Activated gamma-delta T cell treated with Interleukin-2 at 50 U/mL for 16 hours (primary cell): Measurements from ENCODE around the gene CRYL1.

ENCODE experiments used
- DNase-seq: peaks from one replicate; pipeline ENCODE4 v3.0.0-alpha.2; 2020

Gene CRYL1

DNA sequence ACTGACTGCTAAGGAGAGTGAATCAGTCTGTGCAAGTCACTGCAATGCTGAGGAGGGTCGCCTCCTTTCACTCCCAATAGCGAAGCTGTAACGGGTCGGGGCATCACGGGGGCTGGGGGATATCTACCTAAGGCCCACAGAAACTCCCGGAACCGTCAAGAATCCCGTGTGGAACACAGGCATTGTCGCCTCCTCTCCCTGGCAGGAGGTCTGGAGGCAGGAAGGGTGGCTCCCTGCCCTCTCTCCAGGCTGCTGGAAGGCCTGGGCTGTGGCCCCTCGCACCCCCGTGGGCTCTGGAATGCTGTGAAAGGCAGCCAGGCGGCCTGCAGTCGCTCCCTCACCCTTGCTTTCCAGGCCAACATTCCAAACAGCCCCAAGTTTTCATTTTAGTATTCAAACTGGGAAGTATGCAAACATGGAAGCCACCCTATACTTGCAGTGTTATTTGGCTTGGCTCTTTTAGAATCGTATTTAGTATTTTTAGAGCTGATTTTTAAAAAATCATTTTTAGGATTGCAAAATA, 109.4 kb downstream of the CRYL1 start:
- DNase-seq = no peak

DNA sequence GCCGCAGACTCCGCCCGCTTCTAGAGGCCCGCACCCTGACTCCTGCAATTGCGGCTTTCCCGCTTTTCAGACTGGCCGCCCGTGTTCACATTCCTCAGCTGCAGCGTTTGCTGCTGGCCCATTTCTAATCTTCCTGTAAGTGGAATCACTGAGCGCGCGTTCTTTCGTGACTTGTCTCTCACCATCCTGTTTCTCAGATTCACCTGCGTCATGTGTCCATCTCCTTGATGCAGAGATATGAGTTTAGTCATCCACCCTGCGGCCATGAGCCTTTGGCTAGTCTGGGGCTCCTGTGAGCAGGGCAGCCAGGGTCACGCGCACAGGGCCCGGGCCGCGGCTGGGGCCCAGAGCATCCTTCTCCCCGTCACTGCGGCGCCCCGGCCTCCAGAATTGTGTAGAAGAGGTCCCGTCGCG, 110.0 kb downstream of the CRYL1 start:
- DNase-seq = no peak

DNA sequence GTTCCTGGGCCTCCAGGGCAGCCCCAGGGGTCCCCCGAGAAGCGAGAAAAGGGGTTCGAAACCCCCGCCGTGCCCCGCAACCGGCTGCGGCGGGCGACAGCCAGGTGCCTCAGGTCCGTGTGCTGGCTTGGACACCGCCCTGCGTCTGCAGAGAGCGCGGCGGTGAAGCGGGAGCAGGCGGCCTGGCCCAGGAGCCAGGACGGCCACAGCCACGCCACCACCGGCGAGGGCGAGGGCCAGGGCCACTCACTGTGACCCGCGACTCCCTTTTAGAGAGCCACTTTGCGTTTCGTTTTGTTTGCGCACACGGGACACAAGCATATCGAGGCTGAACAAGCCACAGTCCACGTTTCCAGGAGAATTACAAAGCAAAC, 110.4 kb downstream of the CRYL1 start:
- no peak for DNase-seq

DNA sequence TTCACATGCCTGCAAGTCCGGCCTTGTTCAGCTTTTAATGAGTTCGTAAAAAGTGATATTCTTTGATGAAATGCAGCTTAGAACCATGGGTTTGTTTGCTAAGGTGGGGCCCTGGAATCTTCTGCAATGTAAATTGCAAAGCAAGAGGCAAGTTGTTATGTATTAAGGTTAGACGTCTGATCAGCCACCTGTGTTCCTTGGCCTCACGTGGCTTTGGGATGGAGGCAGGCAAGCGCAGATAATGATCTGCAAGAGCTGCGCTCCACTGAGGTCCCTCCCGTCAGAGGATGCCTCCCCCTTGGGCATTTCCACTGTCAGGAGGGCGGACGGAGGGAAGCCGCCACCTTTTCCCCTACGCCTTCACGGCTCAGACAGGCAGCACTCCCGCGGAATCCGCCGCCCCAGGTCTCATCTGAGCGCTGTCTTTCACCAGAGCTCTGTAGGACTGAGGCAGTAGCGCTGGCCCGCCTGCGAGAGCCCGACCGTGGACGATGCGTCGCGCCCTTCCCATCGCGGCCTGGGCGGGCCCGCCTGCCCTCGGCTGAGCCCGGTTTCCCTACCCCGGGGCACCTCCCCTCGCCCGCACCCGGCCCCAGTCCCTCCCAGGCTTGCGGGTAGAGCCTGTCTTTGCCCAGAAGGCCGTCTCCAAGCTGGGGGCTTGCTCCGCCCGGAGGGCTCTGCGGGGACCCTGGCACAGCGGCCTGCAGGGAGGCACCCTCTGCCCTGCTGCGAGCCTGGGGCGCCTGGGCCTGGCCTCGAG, 110.9 kb downstream of the CRYL1 start:
- no peak for DNase-seq

DNA sequence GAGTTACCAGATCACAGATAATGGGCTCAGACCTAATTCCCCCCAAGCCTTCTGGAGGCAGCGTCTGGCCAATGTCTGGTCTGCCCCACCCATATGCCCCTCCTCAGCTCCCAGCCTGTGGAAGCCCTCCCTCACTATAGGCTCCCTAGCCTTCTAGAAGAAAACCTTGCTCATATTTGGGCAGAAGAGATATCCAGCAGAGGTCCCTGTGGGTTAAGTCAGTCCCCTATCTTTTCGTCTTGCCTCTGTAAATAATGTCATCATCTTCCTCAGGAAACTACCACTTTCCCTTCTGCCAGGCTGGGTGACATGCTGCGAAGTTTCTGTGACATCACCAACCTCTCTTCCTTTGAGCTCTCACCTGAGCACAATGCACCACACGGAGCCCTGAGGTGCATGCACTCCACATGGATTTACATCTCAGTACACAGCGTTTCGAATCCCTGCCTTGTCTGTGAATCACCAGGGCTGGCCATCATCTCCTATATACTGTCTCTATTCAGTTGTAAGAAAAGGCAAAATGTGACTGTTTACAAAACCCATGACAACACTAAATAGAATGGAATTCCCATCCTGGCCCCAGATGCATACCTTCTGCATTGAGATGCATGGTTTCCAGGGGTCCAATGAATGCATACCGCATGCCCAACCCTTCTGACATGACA, 112.8 kb downstream of the CRYL1 start:
- no peak for DNase-seq

DNA sequence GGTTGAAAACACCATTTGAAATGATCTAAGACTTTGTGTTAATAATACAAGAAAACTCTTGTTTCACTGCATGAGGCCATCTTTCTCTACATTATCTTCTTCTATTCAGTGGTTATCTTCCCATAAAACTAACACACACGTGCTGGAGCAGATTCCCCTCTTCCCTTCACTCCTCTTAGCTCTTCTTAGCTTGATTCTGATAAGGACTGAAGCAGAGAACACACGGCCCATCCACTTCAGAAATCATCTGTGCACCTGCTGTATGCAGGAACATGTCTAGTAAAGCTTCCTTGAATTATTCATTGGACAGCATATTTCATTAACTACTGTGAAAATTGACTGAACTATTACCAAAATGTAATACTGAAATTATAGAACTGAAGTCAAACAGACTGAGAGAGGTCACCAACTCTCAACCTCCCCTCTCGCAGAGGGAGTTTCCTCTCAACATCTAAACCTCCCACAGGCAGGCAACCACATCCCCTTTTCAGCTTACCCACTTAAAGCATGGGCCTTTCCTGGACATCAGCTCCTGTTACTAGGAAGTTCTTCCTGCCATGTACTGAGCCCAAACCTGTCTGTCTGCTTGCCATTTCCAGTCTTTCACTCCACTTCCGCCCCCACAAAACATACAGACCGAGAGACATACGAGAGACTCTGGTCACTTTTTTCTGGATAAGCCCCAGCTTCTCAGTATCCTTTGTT, 113.9 kb downstream of the CRYL1 start:
- DNase-seq = peak; percentile 22

DNA sequence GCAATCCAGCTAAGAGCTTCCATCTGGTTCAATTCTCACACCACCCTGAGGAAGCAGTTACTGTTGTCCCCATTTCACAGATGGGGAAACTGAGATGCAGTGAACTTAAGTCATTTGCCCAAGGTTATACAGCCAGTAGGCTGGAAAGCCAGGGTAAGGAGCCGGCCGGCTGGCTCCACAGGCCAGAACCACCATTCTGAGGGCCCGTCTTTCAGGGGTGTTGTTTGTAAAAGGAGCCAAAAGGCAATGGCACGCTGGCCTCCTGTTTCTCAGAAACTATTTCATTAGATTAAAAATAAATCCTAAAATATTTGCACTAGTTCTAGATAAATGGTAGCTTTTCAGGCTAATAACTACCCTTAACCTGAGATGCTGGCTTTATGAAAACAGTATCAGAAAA, 114.9 kb downstream of the CRYL1 start:
- DNase-seq = no peak

DNA sequence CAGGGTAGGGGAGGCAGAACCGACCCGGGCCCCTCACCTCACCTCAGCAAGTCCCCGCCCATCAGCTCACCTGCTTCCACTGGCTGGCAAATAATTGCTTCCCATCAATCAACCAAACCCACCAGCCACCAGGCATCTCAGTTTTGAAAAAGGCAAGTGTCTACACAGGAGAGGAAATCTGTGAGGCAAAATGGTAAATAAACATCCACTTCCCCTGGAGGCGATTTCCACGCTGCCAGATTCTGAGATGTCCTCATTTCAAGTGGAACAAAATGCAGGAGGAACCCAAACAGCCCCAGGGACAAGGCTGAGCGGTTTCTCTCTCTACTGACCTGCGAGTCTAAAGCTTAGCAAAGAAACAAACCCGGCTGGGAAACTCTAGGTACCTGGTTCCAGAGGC, 117.5 kb downstream of the CRYL1 start:
- DNase-seq = no peak

DNA sequence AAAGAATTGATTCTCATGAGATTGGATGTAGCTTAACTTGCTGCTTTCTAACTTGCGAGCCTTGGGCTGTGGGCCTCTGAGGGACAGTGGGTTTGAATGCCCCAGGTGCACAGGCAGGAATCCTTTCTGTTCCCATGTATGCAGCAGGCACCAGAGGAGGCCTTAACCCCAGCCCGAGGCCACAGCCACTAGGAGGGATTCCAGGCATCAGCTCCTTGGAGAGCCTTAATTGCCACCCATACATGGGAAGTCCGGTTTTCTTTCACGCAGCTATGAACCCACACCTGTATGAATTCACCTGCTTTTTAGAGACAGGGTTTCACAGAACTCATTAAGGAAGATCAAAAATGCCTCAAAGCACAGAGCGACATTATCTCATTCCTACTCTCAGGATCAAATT, 117.9 kb downstream of the CRYL1 start:
- DNase-seq = no peak

DNA sequence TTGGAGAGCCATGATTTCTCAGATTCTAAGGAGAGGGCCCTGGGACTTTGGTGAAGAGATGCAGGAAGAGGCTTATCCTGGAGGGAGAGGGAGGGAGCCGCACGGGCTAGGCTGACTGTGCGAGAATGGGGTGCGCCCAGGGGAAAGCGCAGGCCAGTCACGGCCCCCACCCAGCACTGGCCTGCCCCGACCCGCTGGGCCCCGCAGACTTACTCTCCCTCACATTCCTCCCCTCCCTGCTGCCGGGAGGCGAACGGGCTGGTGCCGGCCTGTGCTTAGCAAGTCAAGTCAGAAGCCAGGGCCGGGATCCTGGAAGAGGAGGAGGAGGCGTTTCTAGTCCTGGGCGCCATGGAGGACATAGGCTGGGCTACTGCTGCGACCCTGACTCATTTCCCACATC, 120.0 kb downstream of the CRYL1 start:
- no peak for DNase-seq

DNA sequence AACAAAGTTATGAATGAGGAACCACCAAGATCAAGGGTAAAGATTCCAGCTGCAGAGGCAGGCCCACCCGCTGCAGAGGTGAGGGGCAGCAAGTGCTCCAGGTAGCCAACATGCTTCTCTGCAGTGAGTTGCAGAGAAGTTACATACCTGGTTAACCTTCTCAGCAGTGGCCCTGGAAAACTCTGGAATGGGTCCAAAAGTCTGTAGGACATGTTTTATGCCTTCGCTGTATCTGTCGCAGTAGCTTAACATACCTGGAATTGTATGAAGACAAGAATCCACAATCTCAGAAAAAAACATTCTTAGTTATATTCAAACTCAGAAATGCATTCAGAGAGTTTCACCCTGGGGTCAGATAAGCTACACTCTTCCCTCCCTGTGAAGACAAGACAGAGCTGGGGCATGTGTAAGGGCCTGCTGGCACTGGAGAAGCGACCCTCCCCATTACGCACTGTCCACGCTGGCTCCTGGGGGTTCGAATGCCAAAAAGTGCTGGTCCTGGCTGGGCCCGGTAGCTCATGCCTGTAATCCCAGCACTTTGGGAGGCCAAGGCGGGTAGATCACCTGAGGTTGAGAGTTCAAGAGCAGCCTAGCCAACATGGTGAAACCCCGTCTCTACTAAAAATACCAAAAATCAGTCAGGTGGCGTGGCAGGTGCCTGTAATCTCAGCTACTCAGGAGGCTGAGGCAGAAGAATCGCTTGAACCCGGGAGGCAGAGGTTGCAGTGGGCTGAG, 121.0 kb downstream of the CRYL1 start:
- no peak for DNase-seq

DNA sequence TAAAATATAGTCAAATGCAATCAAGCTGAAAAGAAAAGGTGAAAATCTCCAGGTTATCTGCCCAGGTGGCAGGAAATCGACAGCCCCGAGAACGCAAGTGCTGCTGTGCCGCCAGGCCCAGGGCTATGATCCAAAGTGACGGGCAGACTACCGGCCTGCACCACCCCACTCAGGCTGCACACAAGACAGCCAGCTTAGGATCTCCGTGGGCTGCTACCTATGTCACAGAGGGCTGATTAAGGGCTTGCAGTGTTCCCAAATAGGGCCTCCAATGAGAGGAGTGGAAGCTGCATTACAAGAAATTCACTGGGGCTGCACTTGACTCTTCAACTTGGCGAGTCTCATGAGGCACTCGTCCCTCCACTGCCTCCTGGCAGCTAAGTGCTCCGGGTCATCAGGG, 121.8 kb downstream of the CRYL1 start:
- no peak for DNase-seq

DNA sequence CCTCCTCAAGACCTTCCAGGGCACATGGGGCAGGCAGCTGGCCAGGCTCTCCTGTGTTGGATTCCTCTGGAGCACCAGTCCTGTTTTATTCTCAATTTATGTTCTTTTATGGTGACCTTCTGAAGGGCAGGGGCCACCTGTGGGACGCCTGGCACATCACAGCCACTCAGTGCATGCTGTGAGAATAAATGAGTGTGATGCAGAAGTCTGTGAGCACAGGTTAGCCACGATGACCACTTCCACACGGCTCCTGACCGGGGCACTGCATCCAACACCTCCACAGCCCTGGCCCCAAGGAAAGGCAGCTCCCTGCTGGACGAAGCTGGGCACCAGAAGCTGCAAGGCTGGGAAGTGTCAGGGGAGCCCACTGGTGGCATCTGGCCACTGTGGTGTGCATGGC, 122.8 kb downstream of the CRYL1 start:
- DNase-seq = no peak

DNA sequence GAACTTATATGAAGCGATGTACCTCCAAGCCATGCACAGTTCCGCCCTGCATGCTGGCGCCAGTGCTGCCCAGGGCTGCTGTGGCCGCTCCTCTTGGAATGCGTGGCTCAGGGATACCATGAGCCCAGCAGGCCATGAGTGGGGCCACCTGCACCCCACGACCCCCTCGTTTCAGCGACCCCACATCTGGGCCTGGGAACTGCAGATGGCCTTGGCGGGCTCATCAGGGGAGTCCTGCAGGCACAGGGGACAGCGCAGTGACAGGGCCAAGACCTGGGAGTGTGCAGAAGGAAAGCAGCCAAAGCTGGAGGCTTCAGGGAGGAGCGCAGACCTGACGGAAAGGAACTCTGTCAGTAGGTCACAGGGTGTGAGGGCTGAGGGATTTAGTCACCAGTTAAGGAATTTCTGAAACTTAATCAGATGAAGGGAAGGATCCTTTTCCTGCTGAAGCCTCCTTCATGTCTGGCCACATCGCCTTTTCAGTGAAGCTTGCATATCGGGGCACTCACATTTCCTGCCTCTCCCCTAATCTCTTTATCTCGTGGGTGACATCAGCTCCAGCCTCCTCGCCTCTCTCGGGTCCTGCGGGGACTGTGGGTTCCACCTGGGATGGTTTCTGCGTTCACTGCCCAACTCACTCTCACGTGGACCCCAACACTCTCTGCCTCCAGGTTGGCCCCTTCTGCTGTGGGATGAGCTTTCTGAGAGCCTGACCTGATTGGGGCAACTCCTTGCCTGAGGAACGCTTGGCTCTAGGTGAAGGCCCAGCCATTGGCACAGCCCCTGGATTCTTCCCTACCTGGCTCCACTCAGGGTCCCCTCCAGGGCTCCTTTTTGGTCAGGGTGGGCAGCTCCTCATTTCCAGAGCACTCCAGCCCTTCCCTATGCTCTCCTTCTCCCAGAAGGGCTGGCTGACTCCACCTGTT, 123.5 kb downstream of the CRYL1 start:
- DNase-seq = no peak

DNA sequence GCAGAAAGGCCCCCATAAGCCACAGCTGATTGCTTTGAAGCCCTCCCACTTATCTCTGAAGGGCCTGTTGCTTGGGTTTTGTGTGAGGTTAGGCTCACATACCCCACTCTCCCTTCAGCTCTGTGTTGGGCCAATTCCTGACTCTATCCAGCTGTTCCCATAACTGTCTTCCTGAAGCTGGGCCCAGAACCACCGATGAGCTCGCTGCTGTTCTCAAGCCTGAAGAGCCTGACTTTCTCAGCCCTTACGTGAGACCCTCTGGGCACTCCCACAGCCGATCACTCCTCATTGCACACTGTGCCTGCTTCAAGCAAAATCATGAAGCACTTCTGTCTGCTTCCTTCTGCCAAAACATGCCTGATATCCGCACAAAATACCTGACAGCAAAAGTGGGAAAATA, 124.1 kb downstream of the CRYL1 start:
- no peak for DNase-seq

DNA sequence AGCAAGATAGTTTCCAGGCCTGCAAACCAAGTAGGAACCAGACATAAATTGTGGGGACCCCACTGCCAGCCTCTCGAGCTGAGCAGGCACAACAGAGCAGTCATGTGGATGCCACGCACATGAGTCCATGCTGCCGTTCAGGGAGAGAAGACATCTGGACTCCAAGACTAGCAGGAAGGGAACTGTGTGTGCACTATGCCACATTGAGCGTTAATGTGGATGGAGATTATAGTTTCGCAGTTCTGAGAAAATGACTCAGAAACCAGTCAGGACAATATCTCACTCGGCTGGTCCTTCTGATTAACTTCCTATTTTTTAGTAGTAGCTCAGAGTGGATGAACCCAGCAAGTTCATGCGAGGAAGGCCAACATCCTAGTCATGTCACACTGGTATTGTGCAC, 124.9 kb downstream of the CRYL1 start:
- DNase-seq = no peak

DNA sequence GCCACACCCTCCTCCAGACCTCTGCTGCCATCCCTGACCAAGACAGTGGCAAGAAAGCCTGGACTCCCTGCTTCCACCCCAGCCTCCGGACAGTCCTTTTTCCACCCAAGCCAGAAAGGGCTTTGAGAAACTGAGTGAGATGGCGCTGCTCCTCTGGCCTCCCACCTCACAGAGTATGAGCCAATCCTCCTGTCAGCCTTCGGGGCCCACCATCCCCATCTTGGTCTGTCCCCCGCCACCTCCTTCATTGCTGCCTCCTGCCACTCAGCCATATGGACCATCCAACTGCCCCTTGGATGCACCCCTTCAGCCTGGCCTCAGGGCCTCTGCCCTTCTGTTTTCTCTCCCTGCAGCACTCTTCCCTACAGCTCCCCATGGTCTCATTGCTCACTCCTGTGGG, 125.7 kb downstream of the CRYL1 start:
- DNase-seq = no peak

DNA sequence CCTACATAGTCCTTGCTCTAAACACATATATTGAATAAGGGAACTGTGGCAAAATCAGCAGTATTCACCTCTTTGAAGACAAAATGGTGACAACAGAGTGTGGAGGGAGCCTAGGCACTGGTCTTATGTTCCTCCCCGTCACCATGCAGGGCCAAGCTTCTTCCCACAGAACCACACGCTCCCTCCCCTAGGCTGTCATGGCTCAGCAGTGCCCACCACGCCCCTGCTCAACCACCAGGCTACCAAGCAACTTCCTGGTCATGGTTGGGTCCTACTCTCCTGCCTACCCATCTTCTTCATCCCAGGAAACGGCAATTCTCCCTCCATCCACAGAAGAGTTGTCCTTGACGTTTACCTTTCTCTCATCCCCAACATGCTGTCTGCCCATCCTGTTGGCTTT, 126.1 kb downstream of the CRYL1 start:
- no peak for DNase-seq

DNA sequence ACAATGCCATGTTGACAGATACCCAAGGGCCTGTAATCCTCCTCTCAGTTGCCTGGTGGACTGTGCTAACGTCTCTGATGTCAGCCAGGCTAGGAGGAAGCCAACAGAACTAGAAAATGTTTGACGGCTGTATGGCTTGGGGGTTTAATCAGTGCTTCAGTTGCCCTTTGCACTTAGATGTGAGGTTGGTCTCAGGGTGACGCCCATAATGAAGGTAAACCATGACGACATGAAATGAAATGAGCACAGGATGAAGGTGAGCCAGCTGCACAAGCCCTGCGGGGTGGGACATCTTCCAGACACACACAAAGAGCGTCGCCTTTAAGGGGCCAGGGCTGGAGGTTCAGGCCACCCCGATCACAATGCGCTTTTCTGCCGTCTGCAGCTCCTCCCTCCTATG, 127.2 kb downstream of the CRYL1 start:
- no peak for DNase-seq

DNA sequence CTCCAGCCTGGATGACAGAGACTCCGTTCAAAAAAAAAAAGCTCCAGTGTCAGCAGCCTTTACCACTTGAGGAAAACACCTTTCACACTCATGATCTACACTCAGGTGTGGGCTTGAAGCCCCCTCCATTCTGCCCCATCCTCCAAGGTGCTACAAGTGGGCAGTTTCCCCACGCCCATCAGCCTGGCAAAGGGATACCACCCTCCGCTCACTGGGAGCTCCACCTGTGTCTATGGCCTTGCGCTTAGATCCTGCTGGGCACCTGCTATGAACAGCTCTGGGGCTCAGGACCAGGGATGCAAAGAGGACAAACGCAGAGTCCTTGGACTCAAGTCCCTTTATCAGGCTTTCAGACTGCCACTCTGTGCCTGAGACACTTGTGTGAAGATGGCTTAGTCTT, 127.8 kb downstream of the CRYL1 start:
- no peak for DNase-seq

DNA sequence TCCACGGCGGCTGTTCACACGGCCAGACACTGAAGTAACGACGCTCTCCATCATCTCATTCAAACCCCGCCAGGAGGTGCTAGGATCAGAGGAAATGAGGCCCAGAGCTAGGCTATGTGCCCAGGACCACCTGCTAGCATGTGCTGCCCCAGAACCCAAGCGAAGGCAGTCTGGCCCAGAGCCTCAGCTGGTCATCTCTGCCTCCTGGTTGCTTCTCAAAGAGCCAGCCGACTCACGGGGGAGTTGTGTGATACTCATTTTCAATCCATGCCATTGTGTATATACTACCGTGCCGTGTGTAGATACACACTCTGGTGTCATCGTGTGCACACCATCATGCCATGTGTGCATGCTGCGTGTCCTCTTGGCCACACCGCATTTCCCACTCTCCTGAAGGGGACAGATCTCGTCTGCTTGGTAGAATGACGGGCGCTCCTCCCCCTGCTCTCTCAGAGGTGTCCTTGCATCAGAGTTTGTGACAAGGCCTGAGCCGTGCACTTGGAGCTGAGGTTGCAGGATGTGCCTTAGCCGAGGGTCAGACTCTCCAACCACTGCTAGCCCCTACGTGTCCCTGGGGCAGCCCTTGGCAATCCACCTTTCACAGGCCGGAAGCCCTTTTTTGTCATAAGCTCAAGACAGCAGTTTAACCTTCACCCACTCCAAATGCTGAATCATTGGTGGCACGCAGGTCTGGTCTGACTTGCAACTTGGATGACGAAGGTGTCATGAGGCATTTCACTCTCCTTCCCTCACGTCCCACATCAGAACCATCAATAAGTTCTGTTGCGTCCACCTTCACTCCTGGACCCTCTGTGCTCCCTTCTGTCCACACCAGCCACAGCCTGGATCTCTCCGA, 130.4 kb downstream of the CRYL1 start:
- DNase-seq = no peak
